SK-N-SH treated with all-trans-retinoic acid at 6 μM for 48 hours (cell line): ENCODE measurements around the gene UBE2H.

Source experiments
- ATAC-seq: fragments of 200-7000 bp; cut with Tn5 transposase; 3 replicates; pipeline ENCODE4 v1.9.1; 2020; ENCODE audit warnings: mild to moderate bottlenecking, moderate library complexity
- ARNTL ChIP-seq: fragments of 450-650 bp; formaldehyde crosslinking; IDR thresholded peaks from 2 replicates; pipeline ENCODE4 v1.5.0; 2020; ENCODE audit warnings: low read depth, mild to moderate bottlenecking, moderate library complexity, borderline replicate concordance
- CREB5 ChIP-seq: fragments of 250-450 bp; sonication (Bioruptor Pico); IDR thresholded peaks from 2 replicates; pipeline ENCODE4 v1.5.1; 2020; ENCODE audit warnings: low read depth, mild to moderate bottlenecking, moderate library complexity
- CSDC2 ChIP-seq: fragments of 250-450 bp; sonication (Bioruptor Pico); IDR thresholded peaks from 2 replicates; pipeline ENCODE4 v1.5.0; 2020; ENCODE audit warnings: mild to moderate bottlenecking, moderate library complexity
- ESRRG ChIP-seq: fragments of 250-450 bp; sonication (Bioruptor Pico); IDR thresholded peaks from 2 replicates; pipeline ENCODE4 v1.6.1; 2021; ENCODE audit warnings: mild to moderate bottlenecking
- GLIS3 ChIP-seq: fragments of 250-450 bp; sonication (Bioruptor Pico); IDR thresholded peaks from 2 replicates; pipeline ENCODE4 v1.5.0; 2020; ENCODE audit warnings: mild to moderate bottlenecking, moderate library complexity
- OSR1 ChIP-seq: fragments of 250-450 bp; sonication (Bioruptor Pico); IDR thresholded peaks from 2 replicates; pipeline ENCODE4 v1.8.0; 2022; ENCODE audit warnings: moderate library complexity, mild to moderate bottlenecking, inconsistent platforms
- PATZ1 ChIP-seq: fragments of 250-450 bp; sonication (Bioruptor Pico); IDR thresholded peaks from 2 replicates; pipeline ENCODE4 v1.8.0; 2020; ENCODE audit warnings: mild to moderate bottlenecking, moderate library complexity, borderline replicate concordance
- POU6F1 ChIP-seq: fragments of 250-450 bp; sonication (Bioruptor Pico); IDR thresholded peaks from 2 replicates; pipeline ENCODE4 v1.8.0; 2021; ENCODE audit warnings: low read depth, mild to moderate bottlenecking, moderate library complexity, borderline replicate concordance
- PPARA ChIP-seq: fragments of 250-450 bp; sonication (Bioruptor Pico); IDR thresholded peaks from 2 replicates; pipeline ENCODE4 v1.5.0; 2020; ENCODE audit warnings: mild to moderate bottlenecking, borderline replicate concordance
- RARB ChIP-seq: fragments of 250-450 bp; sonication (Bioruptor Pico); IDR thresholded peaks from 2 replicates; pipeline ENCODE4 v1.8.0; 2021; ENCODE audit warnings: mild to moderate bottlenecking, moderate library complexity
- SNAI2 ChIP-seq: fragments of 250-450 bp; sonication (Bioruptor Pico); IDR thresholded peaks from 2 replicates; pipeline ENCODE4 v1.5.0; 2020; ENCODE audit warnings: mild to moderate bottlenecking, moderate library complexity
- TCF4 ChIP-seq: fragments of 250-450 bp; sonication (Bioruptor Pico); IDR thresholded peaks from 2 replicates; pipeline ENCODE4 v1.8.0; 2021; ENCODE audit warnings: mild to moderate bottlenecking, moderate library complexity, borderline replicate concordance
- TOX ChIP-seq: fragments of 250-450 bp; sonication (Bioruptor Pico); IDR thresholded peaks from 2 replicates; pipeline ENCODE4 v1.8.0; 2021; ENCODE audit warnings: mild to moderate bottlenecking, moderate library complexity, borderline replicate concordance
- ZC3H10 ChIP-seq: fragments of 250-450 bp; sonication (Bioruptor Pico); IDR thresholded peaks from 2 replicates; pipeline ENCODE4 v1.5.1; 2021; ENCODE audit warnings: mild to moderate bottlenecking, moderate library complexity
- ZFP3 ChIP-seq: fragments of 250-450 bp; sonication (Bioruptor Pico); IDR thresholded peaks from 2 replicates; pipeline ENCODE4 v1.5.0; 2020; ENCODE audit warnings: mild to moderate bottlenecking, moderate library complexity
- ZFP30 ChIP-seq: fragments of 450-650 bp; formaldehyde crosslinking; IDR thresholded peaks from 2 replicates; pipeline ENCODE4 v1.5.0; 2022; ENCODE audit warnings: mild to moderate bottlenecking, moderate library complexity
- ZNF565 ChIP-seq: fragments of 450-650 bp; formaldehyde crosslinking; conservative IDR thresholded peaks from 2 replicates; pipeline ENCODE4 v1.5.0; 2020; ENCODE audit warnings: low read depth, mild to moderate bottlenecking, moderate library complexity
- ZNF70 ChIP-seq: fragments of 450-650 bp; formaldehyde crosslinking; IDR thresholded peaks from 2 replicates; pipeline ENCODE4 v1.5.0; 2020; ENCODE audit warnings: mild to moderate bottlenecking, moderate library complexity
- ZNF8 ChIP-seq: fragments of 450-650 bp; formaldehyde crosslinking; IDR thresholded peaks from 2 replicates; pipeline ENCODE4 v1.5.0; 2020; ENCODE audit warnings: mild to moderate bottlenecking, moderate library complexity
- TF ChIP-seq, protein P1 (sequence below): fragments of 250-450 bp; sonication (Bioruptor Pico); IDR thresholded peaks from 2 replicates; pipeline ENCODE4 v1.5.1; 2021; ENCODE audit warnings: mild to moderate bottlenecking, moderate library complexity
- TF ChIP-seq, protein P2 (sequence below): fragments of 250-450 bp; sonication (Bioruptor Pico); IDR thresholded peaks from 2 replicates; pipeline ENCODE4 v1.5.0; 2020; ENCODE audit warnings: mild to moderate bottlenecking, moderate library complexity

UBE2H gene

DNA sequence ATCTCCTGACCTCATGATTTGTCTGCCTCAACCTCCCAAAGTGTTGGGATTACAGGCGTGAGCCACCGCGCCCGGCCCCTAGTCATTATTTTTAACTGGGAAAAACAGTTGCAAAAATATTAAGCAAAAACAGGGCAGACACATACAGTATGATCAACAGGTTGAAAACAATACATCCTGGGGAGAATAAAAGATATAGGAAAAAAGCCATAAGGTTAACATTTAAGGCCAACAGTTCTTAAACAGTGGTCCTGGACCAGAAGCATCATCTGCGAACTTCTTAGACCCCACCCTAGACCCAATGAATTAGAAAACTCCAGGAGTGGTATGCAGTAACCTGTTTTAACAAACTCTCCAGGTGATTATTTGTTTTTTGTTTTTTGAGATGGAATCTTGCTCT, 6.5 kb downstream of the UBE2H start:
- ATAC-seq, result no peak

DNA sequence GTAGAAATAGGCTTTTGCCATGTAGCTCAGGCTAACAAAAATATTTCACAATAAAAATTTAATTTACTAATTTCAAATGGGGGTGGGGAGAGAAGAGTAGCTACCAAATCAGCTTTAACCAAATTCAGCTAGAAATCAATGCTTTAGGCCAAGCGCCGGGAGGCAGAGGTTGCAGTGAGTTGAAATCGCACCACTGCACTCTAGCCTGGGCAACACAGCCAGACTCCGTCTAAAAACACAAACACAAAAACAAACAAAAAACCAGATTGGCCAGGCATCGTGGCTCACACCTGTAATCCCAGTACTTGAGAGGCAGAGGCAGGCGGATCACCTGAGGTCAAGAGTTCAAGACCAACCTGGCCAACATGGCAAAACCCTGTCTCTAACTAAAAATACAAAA, 9.4 kb downstream of the UBE2H start:
- TF ChIP-seq PPARA (CRISPR knock-in tag) (no peak), ZFP3 (no peak), ESRRG (no peak), ZNF70 (no peak), CSDC2 (CRISPR knock-in tag) (no peak), ZFP30 (CRISPR knock-in tag) (no peak), RARB (CRISPR knock-in tag) (no peak), ZNF8 (CRISPR knock-in tag) (no peak), ARNTL (CRISPR knock-in tag) (no peak), ZNF565 (no peak), TCF4 (CRISPR knock-in tag) (no peak), PATZ1 (CRISPR knock-in tag) (no peak), TOX (CRISPR knock-in tag) (no peak), OSR1 (no peak), SNAI2 (CRISPR knock-in tag) (no peak), GLIS3 (CRISPR knock-in tag) (no peak), CREB5 (no peak), ZC3H10 (CRISPR knock-in tag) (no peak)
- TF ChIP-seq, protein P1, sequence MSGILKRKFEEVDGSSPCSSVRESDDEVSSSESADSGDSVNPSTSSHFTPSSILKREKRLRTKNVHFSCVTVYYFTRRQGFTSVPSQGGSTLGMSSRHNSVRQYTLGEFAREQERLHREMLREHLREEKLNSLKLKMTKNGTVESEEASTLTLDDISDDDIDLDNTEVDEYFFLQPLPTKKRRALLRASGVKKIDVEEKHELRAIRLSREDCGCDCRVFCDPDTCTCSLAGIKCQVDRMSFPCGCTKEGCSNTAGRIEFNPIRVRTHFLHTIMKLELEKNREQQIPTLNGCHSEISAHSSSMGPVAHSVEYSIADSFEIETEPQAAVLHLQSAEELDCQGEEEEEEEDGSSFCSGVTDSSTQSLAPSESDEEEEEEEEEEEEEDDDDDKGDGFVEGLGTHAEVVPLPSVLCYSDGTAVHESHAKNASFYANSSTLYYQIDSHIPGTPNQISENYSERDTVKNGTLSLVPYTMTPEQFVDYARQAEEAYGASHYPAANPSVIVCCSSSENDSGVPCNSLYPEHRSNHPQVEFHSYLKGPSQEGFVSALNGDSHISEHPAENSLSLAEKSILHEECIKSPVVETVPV (CRISPR knock-in tag), result no peak
- TF ChIP-seq, protein P2, sequence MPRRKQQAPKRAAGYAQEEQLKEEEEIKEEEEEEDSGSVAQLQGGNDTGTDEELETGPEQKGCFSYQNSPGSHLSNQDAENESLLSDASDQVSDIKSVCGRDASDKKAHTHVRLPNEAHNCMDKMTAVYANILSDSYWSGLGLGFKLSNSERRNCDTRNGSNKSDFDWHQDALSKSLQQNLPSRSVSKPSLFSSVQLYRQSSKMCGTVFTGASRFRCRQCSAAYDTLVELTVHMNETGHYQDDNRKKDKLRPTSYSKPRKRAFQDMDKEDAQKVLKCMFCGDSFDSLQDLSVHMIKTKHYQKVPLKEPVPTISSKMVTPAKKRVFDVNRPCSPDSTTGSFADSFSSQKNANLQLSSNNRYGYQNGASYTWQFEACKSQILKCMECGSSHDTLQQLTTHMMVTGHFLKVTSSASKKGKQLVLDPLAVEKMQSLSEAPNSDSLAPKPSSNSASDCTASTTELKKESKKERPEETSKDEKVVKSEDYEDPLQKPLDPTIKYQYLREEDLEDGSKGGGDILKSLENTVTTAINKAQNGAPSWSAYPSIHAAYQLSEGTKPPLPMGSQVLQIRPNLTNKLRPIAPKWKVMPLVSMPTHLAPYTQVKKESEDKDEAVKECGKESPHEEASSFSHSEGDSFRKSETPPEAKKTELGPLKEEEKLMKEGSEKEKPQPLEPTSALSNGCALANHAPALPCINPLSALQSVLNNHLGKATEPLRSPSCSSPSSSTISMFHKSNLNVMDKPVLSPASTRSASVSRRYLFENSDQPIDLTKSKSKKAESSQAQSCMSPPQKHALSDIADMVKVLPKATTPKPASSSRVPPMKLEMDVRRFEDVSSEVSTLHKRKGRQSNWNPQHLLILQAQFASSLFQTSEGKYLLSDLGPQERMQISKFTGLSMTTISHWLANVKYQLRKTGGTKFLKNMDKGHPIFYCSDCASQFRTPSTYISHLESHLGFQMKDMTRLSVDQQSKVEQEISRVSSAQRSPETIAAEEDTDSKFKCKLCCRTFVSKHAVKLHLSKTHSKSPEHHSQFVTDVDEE (CRISPR knock-in tag), result no peak
- ATAC-seq, result no peak

More for the DNA sequence above, 6.5 kb downstream of the UBE2H start:
- TF ChIP-seq ARNTL (CRISPR knock-in tag) (no peak), PPARA (CRISPR knock-in tag) (no peak), SNAI2 (CRISPR knock-in tag) (no peak), CREB5 (no peak), POU6F1 (no peak)

DNA sequence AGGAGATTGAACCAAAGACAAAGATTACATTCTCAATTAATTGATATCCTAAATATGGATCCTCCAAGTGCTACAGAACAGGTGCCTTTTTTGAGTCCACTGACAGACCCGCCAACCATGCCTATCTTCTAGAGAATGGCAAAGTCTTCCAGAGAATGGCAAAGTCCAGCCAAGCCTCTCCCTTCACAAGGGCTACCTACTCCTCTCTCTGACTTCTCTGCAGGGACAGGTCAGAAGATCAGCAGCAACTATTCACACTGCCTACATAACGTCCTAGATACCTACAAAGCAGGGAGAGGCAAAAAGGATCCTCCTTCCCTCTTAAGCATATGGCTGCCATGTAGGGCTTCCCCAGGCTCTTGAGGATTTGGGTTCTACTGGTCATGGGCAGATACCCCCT, 12.4 kb downstream of the UBE2H start:
- no peak for ATAC-seq
- TF ChIP-seq CREB5 (no peak), OSR1 (no peak), TCF4 (CRISPR knock-in tag) (no peak), TOX (CRISPR knock-in tag) (no peak), ESRRG (no peak; the same call in 1 of the 2 replicates), GLIS3 (CRISPR knock-in tag) (no peak), ZNF565 (no peak)
- TF ChIP-seq, protein P2 (CRISPR knock-in tag), result no peak
- TF ChIP-seq, protein P1 (CRISPR knock-in tag), result no peak
